ENCODE results near the gene COL4A2.
A peak's percentile ranks its signal among the peaks of the same experiment; 100 is the strongest.

Gene COL4A2

DNA sequence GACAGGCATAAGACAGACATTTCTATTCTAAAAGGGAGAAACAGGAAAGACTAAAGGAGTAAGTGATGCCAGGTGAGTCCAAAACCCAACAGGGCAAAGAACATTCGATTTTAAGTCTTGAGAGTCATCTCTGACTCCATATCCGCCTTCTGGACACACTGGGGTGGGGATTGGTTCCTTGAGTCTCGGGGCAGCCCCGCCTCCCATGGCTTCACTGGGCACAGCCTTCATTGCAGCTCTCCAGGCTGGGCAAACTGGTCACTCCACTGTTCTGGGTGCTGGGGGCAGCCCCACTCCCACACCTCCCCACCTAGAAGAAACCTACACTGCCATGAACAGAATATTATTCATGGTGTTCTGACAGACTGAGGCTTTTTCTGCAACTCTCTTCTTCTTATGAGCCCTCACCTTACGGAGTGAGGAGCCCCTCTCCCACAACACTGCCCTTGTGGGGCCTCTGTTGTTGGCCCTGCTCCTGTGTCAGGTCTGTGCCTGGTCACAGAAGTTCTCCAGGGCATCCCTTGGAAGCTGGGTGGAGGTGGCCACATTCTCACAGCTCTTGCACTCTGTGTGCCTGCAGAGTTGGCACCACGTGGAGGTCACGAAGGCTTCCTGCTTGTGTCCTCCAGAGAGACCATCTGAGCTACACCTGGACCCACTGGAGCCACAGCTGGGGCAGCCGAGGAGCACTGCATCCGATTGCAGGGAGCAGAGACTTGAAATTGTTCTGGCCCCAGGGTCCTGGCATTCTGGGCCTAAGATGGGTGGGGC is 95.4 kb downstream of the COL4A2 start:
- no peak for DNase-seq (ENCODE audit: low spot score)

DNA sequence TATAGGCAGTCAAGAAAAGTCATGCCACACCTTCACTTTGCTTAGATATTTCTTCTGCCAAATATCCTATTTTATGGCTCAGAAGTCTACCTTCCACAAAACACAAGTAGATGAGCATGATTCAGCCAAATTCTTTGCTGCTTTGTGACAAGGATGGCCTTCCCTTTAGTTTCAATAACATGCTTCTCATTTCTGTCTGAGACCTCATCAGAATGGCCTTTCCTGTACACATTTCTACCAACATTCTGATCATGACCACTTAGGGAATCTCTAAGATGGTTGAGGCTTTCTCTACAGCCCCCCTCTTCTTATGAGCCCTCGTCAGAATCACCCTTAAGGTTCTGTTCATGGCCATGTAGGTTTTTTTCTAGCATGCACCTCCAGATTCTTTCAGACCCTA is 96.2 kb downstream of the COL4A2 start:
- no peak for DNase-seq (ENCODE audit: low spot score)

DNA sequence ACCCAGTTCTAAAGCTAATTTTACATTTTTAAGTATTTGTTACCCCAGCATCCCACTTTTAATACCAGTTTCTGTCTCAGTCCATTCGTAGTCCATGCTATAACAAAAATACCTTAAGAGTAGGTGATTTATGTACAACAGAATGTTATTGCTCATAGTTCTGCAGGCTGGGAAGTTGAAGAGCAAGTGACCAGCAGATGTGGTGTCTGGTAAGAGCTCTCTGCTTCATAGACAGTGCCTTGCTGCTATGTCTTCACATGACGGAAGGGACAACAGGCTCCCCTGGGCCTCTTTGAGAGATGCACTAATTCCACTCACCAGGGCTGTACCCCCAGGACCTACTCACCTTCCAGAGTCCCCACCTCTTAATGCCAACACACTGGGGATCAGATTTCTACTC is 96.6 kb downstream of the COL4A2 start:
- DNase-seq (ENCODE audit: low spot score): no peak

- DNase-seq (ENCODE audit: low spot score): no peak
Measured at GRCh38 chr13:110404321-110404720, 97.2 kb downstream of the COL4A2 start.

- DNase-seq (ENCODE audit: low spot score): no peak
Measured at GRCh38 chr13:110405597-110406450, 98.7 kb downstream of the COL4A2 start.

DNA sequence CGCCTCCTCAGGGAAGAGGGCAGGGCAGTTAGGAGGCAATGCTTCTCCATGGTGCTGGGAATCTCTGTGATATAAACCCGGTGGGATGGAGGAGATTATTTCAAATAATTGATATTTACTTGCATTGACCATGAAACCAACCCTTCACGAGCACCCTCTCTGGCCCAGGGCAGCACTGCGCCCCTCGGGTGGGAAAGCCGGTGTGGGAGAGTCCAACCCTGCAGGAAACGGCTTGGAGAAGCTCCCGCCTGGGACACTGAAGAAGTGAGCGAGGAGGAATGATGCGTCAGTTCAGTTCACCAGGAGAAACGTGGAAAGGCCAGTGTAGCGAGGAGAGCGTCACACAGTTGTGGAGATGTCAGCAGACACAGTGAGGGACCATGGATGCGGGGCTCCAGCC is 99.9 kb downstream of the COL4A2 start:
- DNase-seq (ENCODE audit: low spot score): no peak

DNA sequence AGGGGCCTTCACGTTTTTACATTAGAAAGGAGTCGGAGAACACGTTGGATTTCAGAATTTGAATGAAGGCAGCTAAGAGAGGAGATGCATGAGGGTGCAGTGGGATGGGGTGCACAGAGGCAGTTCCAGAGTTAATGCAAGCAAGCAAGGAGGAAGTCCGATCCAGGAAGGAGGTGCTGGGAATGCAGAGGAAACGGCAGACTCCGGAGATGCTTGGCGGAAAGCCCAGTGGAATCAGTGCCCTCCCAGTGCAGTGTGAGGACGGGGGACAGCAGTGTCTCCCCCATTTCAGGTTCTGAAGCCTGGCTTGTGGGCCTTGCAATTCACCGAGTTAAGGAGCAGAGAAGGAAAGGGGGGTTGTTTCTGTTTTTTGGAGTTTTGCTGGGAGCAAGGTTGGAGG is 100.4 kb downstream of the COL4A2 start:
- DNase-seq (ENCODE audit: low spot score): no peak

DNA sequence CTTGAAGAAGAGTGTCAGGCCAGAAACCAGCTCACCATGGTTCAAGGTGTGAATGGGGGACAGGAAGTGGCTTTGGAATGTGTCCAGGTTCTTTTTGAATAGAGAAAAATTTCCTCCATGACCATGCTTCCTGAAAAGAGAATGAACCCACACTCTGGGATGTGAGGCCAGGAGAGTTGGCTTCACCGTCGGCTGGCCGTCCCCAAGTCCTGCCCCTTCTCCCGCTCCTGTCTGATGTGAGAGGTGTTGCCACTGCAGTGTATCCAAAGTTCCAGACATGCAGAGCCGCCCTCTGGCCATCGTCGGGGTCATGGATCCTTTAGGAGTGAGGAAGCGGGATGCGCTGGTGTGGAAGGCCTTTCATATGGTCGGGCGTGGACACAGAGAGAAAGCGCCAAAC is 101.2 kb downstream of the COL4A2 start:
- DNase-seq (ENCODE audit: low spot score): no peak

GRCh38 chr13:110409581-110409992 is 102.5 kb downstream of the COL4A2 start:
- DNase-seq (ENCODE audit: low spot score): no peak

DNA sequence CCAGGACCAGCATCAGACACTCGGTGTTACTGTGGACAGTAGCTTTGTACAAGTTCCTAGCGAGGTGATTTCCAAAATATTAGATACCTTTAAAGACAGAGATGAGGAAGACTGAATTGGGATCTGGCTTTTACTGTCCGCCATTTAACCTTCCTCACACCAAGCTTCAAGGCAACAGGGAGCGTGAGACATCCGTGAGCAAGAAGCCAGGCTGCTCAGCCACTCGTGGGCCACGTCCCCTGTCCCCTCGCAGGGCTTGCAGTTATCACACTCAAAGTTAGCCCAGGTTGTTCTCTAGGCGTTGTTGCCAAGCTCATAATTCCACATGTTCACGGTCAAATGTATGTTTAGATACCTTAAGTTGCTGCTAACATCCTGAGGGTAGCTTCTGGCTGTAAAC is 102.9 kb downstream of the COL4A2 start:
- no peak for DNase-seq (ENCODE audit: low spot score)

DNA sequence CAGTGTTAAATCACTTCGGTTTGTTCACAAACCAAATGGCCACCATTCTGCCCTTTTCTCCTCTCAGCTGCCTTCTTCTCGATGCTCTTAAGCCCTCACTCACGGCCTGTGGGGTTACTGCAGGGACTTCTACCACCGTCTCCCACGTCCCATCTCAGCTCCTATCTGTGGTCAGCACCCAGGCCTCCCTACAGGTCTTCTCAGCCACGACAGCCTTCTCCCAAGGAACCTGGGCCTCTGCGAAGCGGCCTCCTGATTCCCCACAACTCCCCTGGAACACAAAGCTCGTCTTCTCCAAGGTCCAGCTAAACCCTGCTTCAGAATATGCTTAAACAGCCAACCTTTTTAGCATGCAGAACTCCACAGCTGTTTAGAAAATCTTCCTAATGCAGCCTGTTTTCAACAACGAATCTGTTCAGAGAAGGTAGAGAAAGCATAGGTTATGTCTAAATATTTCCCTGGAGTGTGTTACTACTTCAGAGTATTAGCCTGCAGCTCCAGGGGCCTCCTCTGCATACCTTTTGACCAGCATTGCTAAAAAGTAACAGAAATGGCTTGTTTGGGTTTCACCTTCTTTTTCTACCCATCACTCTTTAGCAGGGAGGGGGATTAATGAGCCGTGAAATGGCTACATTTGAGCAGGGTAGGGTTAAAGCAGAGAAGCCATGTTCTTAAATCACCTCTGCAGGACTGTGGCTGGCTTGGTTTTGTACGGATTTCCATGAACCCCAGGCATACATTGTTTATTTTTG is 104.0 kb downstream of the COL4A2 start:
- DNase-seq (ENCODE audit: low spot score): no peak

GRCh38 chr13:110411688-110412059 is 104.6 kb downstream of the COL4A2 start:
- no peak for DNase-seq (ENCODE audit: low spot score)

GRCh38 chr13:110412132-110412914 is 105.2 kb downstream of the COL4A2 start:
- peak; percentile 66 for DNase-seq (ENCODE audit: low spot score)

DNA sequence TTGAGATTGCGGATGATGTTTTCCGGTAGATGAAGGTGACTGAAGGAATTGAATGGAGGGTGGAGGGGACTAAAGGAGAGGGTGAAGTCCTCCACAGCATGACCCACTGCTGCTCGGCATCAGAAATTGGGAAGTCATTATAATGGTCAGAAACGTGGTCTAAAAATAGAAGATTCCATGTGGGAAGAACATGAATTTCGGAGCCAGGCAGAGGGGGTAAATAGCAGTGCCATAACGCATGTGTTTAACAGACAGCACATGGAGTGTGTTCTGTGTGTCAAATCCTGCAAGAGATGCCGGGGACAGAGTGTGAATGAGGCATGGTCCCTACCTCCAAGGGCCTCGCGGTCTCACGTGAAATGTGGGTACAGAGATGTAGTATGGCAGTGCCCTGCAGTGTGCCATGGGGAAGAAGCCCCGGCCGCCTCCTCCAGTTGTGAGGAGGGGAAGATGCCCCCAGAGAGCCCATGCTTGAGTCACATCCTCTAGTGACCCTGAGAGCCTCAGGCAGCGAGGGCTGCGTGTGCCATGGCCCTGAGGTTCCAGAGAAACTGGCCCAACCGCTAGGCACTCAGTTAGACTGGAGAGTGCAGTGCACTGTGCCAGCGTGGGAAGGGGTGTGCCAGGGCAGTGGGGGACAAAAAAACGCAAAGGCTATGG is 106.1 kb downstream of the COL4A2 start:
- no peak for DNase-seq (ENCODE audit: low spot score)

DNA sequence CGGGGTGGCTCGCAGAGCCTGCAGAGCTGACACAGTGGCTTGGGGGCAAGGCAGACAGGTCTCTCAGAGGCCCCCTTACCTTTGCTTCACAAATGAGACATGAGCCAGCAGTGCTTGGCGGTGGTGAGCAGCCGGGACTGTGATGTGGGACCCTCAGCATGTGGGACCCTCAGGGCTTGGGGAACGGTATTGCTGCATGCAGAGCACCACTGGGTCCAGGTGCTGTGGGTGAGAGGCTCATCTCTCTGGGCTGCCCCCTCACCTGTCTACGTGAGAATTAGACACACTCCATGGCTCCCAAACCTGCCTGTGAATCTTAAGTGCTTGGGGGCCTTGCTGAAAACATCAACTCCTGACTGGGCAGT is 106.6 kb downstream of the COL4A2 start:
- DNase-seq (ENCODE audit: low spot score): no peak

DNA sequence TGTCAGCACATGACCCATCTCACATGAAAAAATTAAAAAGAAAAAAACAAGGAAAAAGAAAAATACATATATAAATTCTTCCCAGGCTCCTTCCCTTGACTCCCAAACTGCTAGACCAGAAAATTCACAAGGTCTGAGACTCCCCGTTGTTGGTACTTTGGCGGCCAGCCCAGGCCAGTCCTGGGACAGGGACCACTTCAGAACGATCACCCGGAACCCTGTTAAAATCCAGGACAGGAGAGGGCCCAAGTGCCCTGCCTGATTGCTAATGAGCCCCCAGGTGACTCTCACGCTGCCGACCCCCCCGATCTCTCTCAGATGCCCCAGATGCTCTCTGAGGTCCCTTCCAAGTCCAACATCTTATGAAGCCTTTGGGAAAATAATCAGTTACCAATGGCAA is 107.2 kb downstream of the COL4A2 start:
- DNase-seq (ENCODE audit: low spot score): no peak

DNA sequence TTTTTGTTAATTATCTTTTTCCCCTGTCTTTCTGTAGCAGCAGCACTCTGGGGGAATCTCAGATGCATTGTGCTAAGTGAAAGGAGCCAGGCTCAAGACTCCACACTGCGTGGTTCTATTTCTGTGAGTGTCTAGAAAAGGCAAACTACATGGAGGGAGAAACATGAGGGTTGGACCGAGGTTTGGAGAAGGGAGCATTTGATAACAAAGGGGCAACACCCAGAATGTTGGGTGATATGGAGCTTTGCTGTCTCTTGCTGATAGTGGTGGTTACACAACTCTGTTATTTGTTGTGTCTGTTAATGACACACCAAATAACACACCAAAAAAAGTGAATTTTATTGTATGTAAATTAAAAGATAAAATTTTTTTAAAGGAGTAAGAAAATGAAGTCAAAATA is 107.8 kb downstream of the COL4A2 start:
- DNase-seq (ENCODE audit: low spot score): no peak

DNA sequence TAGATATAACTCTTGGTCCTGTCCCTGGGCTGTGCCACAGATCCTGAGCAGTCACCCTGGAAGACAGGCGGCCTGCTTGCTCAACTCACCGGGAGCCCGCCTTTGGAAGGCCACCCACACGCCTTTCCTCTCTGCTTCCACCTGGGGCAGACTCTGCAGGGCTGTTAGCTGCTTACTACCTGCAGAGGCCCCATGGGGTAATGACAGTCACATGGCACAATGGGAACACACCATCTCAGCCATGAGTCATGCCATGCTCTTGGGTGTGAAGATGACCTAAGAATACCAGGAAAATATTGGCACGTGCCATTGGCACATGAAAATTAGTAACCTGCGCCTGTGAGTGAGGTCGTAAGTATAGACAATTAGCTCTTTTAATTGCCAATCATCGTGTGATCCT is 108.6 kb downstream of the COL4A2 start:
- no peak for DNase-seq (ENCODE audit: low spot score)

GRCh38 chr13:110416131-110417025 is 109.3 kb downstream of the COL4A2 start:
- DNase-seq (ENCODE audit: low spot score): no peak

GRCh38 chr13:110418944-110419343 is 111.9 kb downstream of the COL4A2 start:
- DNase-seq (ENCODE audit: low spot score): no peak

All from D341Med (cell line).